ENCODE results near the gene ITGA5. TPM values are rescaled to one million over a fixed set of nuclear protein-coding genes. Genes with fewer than 3 reads are reported as not detected.

The ITGA5 gene
- 37.3 TPM for polyA plus RNA-seq (2013, experiment 1 of 2)
- 38.6 TPM for polyA plus RNA-seq (2013, experiment 2 of 2)

DNA sequence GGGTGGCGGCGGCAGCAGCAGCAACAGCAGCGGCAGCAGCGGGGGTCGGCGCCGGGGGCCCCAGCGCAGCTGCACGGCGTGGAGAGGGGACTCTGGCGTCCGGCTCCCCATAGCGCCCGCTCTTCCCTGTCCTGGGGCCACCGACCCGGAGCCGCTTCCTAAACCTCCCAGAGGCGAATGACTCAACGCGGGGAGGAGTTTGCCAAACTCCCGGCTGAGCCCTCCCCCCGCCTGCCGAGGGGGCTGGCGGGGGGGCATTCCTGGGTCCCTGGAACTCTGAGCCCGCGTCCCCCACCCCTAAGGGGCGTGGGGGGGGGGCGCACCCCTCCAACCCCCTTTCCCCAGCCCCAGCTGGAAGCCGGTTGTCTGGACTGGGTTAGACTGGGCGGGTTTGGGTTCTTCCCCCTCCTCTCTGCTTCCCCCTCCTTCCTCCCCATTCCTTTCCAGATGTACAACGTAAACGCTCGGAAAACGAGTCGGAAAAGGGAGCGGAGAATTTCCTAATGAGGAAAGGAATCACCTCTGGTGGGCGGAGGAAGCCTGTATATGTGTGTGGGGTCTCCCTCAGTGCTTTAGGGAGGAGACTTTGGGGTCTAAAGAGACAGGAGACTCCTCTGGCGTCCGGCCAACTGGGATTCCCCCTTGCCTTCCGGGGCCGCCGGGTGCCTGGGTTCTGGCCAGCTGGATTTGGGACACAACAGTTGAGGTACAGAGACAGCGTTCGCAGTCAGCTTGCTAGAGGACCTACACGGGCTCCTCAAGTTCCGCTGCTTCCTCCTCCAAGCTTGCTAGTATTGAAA is at the start of gene ITGA5:
Gene ITGA5, minus strand, starts transcription at position 179 of the 800 bp plus-strand sequence. Its CDS starts 68 bp downstream, at position 111.
- H3K14ac ChIP-seq (ENCODE audit: low read length) = peak within 1 kb of the TSS; percentile 25
- no CpG with 5 or more reads among the region's 46 CpGs for WGBS, 2 donors (ENCODE audit: extremely low coverage in 2 of 2, insufficient read length in 2 of 2, insufficient replicate concordance in 1 of 2)

DNA sequence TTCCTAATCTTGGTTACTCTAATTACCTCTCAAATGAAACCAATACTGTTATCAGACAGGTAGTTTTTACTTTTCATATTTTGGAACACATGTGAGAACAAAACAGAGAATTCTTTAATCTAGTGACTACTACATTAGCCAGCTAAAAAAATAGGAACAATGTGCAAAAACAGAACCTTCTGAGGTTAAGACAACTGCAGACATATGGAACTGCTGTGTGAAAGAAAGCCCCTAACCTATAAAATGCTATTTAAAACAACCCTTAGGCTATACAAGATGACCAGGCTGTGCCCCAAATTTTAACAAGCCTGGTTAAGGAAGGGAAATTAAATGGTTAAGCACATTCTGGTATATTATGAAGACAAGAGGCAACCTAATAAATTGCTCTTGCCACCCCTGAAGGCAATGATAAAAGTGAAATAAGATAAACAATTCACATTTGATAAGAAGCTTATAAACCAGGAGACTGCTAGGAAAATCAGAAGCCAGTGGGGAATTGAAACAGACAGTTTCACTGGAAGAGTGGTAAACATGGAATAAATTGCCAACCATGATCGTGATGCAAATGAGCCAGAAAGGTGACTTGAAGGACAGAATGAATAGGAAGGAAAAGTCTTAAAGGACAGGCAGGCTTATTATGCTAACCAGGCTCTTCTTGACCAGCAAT is 46.9 kb upstream of the ITGA5 start:
- Histone ChIP-seq H2AK5ac (ENCODE audit: low read depth, low read length) (no peak overlapping the region), H3K4me2 (ENCODE audit: insufficient read depth, low read length, poor library complexity, severe bottlenecking) (no peak overlapping the region), H4K91ac (ENCODE audit: low read depth, low read length, poor library complexity) (no peak overlapping the region), H3K79me1 (ENCODE audit: low read depth, low read length) (no peaks in the 10 kb centered on the region), H2BK12ac (ENCODE audit: low read length) (no peak overlapping the region), H3K9ac (ENCODE audit: low read depth, low read length, poor library complexity) (no peak overlapping the region), H3K27me3 (ENCODE audit: control insufficient read depth in 3 of 3, insufficient read depth in 3 of 3, low read depth in 1 of 3, low read length in 3 of 3) (peaks cover 0 to 35% (median 0%) of the 10 kb centered on the region in 3 experiments), H3K4me3 (ENCODE audit: low read length in 2 of 2) (no peak overlapping the region), H2BK120ac (ENCODE audit: low read depth, low read length) (no peak overlapping the region), H3K36me3 (replicated peaks in 1 of 2; ENCODE audit: control insufficient read depth in 2 of 2, insufficient read depth in 2 of 2, low read length in 2 of 2) (no peaks in the 10 kb centered on the region), H2BK5ac (ENCODE audit: low read length) (no peak overlapping the region), H3K4ac (ENCODE audit: low read length) (no peak overlapping the region), H3K23ac (ENCODE audit: low read depth, low read length, poor library complexity) (no peak overlapping the region), H2BK15ac (ENCODE audit: low read length) (no peak overlapping the region), H3K27ac (replicated peaks; ENCODE audit: low read length) (no peak overlapping the region), H2AFZ (ENCODE audit: low read length) (no peak overlapping the region), H3K9me3 (replicated peaks in 1 of 2; ENCODE audit: control insufficient read depth in 2 of 2, insufficient read depth in 1 of 2, low read depth in 1 of 2, low read length in 2 of 2) (no peaks in the 10 kb centered on the region), H3K14ac (ENCODE audit: low read length) (no peak overlapping the region), H3K4me1 (ENCODE audit: control insufficient read depth in 2 of 2, insufficient read depth in 1 of 2, low read depth in 1 of 2, low read length in 2 of 2) (no peaks in the 10 kb centered on the region), H3K18ac (ENCODE audit: low read length) (no peak overlapping the region), H4K8ac (ENCODE audit: low read depth, low read length) (no peak overlapping the region)
- no CpG with 5 or more reads among the region's 1 CpG for WGBS, 2 donors (ENCODE audit: extremely low coverage in 2 of 2, insufficient read length in 2 of 2, insufficient replicate concordance in 1 of 2)
- no peak for DNase-seq (ENCODE audit: low spot score)

More for the DNA sequence above, at the start of gene ITGA5:
- H2AK5ac ChIP-seq (ENCODE audit: low read depth, low read length) = peak within 1 kb of the TSS; percentile 7
- no peak within 1 kb of the TSS for H4K91ac ChIP-seq (ENCODE audit: low read depth, low read length, poor library complexity)
- H3K27ac ChIP-seq (replicated peaks; ENCODE audit: low read length) = peak within 1 kb of the TSS; percentile 40
- peaks cover 15 to 24% of the 10 kb centered on the region in 2 donors for H3K4me1 ChIP-seq (ENCODE audit: control insufficient read depth in 2 of 2, insufficient read depth in 1 of 2, low read depth in 1 of 2, low read length in 2 of 2)
- peak within 1 kb of the TSS; percentile 31 for H2BK15ac ChIP-seq (ENCODE audit: low read length)
- H3K23ac ChIP-seq (ENCODE audit: low read depth, low read length, poor library complexity) = peak within 1 kb of the TSS; percentile 90
- H2BK12ac ChIP-seq (ENCODE audit: low read length) = peak within 1 kb of the TSS; percentile 44
- H4K8ac ChIP-seq (ENCODE audit: low read depth, low read length) = no peak within 1 kb of the TSS
- H3K4ac ChIP-seq (ENCODE audit: low read length) = peak within 1 kb of the TSS; percentile 76
- H3K4me3 ChIP-seq (ENCODE audit: low read length in 2 of 2) = peak within 1 kb of the TSS; percentile 86 to 96
- H3K9me3 ChIP-seq (replicated peaks in 1 of 2; ENCODE audit: control insufficient read depth in 2 of 2, insufficient read depth in 1 of 2, low read depth in 1 of 2, low read length in 2 of 2) = no peaks in the 10 kb centered on the region
- H3K27me3 ChIP-seq (ENCODE audit: control insufficient read depth in 3 of 3, insufficient read depth in 3 of 3, low read depth in 1 of 3, low read length in 3 of 3) = peaks cover 0 to 27% (median 0%) of the 10 kb centered on the region in 3 experiments
- peak within 1 kb of the TSS; percentile 96 for H3K18ac ChIP-seq (ENCODE audit: low read length)
- H2BK120ac ChIP-seq (ENCODE audit: low read depth, low read length) = peak within 1 kb of the TSS; percentile 52
- peak within 1 kb of the TSS; percentile 86 for H3K9ac ChIP-seq (ENCODE audit: low read depth, low read length, poor library complexity)
- peak within 1 kb of the TSS; percentile 45 for H2BK5ac ChIP-seq (ENCODE audit: low read length)
- H3K4me2 ChIP-seq (ENCODE audit: insufficient read depth, low read length, poor library complexity, severe bottlenecking) = peak within 1 kb of the TSS; percentile 86
- H3K79me1 ChIP-seq (ENCODE audit: low read depth, low read length) = peaks cover 2% of the 10 kb centered on the region
- H2AFZ ChIP-seq (ENCODE audit: low read length) = peak within 1 kb of the TSS; percentile 98
- H3K36me3 ChIP-seq (replicated peaks in 1 of 2; ENCODE audit: control insufficient read depth in 2 of 2, insufficient read depth in 2 of 2, low read length in 2 of 2) = no peaks in the 10 kb centered on the region
- peak; percentile 48 for DNase-seq (ENCODE audit: low spot score)

DNA sequence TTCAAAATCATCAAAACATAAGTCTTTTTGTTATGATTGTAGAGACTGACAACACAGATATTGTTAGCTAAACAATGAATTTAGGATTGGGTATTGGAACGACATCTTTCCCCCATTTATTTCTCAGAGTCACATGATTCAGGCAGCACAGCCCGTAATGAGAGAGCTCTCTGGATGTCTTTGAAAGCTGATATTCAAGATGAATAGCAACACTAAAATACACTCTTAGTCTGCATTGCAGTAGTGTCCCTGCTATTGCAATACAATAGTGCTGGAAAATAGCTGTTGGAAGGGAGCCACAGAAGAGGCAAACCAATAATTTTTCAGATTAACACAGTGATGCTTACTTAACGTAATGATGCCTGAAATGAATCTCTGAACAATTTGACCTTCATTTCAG is 44.4 kb upstream of the ITGA5 start:
- H3K27me3 ChIP-seq (ENCODE audit: control insufficient read depth in 3 of 3, insufficient read depth in 3 of 3, low read depth in 1 of 3, low read length in 3 of 3) = peaks cover 0 to 35% (median 0%) of the 10 kb centered on the region in 3 experiments

DNA sequence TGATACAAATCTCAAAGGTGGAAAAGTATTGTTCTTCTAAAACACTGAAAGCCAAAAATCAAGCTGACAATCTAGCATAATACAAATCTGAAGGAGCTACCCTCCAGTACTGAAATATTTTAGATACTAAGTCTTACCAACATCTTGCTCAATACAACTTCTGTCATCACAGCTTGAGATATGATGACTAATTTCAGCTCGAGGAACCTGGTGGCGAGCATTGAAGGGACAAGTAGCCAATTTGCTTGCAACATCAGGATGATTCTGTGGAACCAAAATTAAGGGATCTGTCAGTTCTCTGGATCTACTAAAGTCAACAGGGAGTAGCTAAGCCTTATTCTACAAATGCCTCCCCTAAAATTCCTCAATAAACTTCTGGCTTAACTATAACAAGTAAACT is 44.0 kb upstream of the ITGA5 start:
- no peaks in the 10 kb centered on the region for H3K79me1 ChIP-seq (ENCODE audit: low read depth, low read length)
- H3K9ac ChIP-seq (ENCODE audit: low read depth, low read length, poor library complexity) = no peak overlapping the region
- no peak overlapping the region for H3K4me2 ChIP-seq (ENCODE audit: insufficient read depth, low read length, poor library complexity, severe bottlenecking)
- no peak overlapping the region for H2BK5ac ChIP-seq (ENCODE audit: low read length)
- no peaks in the 10 kb centered on the region for H3K9me3 ChIP-seq (replicated peaks in 1 of 2; ENCODE audit: control insufficient read depth in 2 of 2, insufficient read depth in 1 of 2, low read depth in 1 of 2, low read length in 2 of 2)
- no CpG with 5 or more reads among the region's 2 CpGs for WGBS, 2 donors (ENCODE audit: extremely low coverage in 2 of 2, insufficient read length in 2 of 2, insufficient replicate concordance in 1 of 2)
- no peak overlapping the region for H2BK120ac ChIP-seq (ENCODE audit: low read depth, low read length)
- H2BK12ac ChIP-seq (ENCODE audit: low read length) = no peak overlapping the region
- no peak overlapping the region for H3K4ac ChIP-seq (ENCODE audit: low read length)
- no peak overlapping the region for H2BK15ac ChIP-seq (ENCODE audit: low read length)
- DNase-seq (ENCODE audit: low spot score) = no peak
- no peak overlapping the region for H3K27ac ChIP-seq (replicated peaks; ENCODE audit: low read length)
- H3K18ac ChIP-seq (ENCODE audit: low read length) = no peak overlapping the region
- H3K23ac ChIP-seq (ENCODE audit: low read depth, low read length, poor library complexity) = no peak overlapping the region
- peaks cover 0 to 35% (median 0%) of the 10 kb centered on the region in 3 experiments for H3K27me3 ChIP-seq (ENCODE audit: control insufficient read depth in 3 of 3, insufficient read depth in 3 of 3, low read depth in 1 of 3, low read length in 3 of 3)
- no peak overlapping the region for H4K8ac ChIP-seq (ENCODE audit: low read depth, low read length)
- H3K36me3 ChIP-seq (replicated peaks in 1 of 2; ENCODE audit: control insufficient read depth in 2 of 2, insufficient read depth in 2 of 2, low read length in 2 of 2) = no peaks in the 10 kb centered on the region
- H2AFZ ChIP-seq (ENCODE audit: low read length) = no peak overlapping the region
- no peaks in the 10 kb centered on the region for H3K4me1 ChIP-seq (ENCODE audit: control insufficient read depth in 2 of 2, insufficient read depth in 1 of 2, low read depth in 1 of 2, low read length in 2 of 2)
- H2AK5ac ChIP-seq (ENCODE audit: low read depth, low read length) = no peak overlapping the region
- no peak overlapping the region for H3K4me3 ChIP-seq (ENCODE audit: low read length in 2 of 2)
- H3K14ac ChIP-seq (ENCODE audit: low read length) = no peak overlapping the region
- no peak overlapping the region for H4K91ac ChIP-seq (ENCODE audit: low read depth, low read length, poor library complexity)

More for the DNA sequence above, 44.4 kb upstream of the ITGA5 start:
- H4K8ac ChIP-seq (ENCODE audit: low read depth, low read length) = no peak overlapping the region
- no peak overlapping the region for H3K23ac ChIP-seq (ENCODE audit: low read depth, low read length, poor library complexity)
- no peak overlapping the region for H4K91ac ChIP-seq (ENCODE audit: low read depth, low read length, poor library complexity)
- H2BK12ac ChIP-seq (ENCODE audit: low read length) = no peak overlapping the region
- H3K4ac ChIP-seq (ENCODE audit: low read length) = no peak overlapping the region
- H2BK5ac ChIP-seq (ENCODE audit: low read length) = no peak overlapping the region
- no peak overlapping the region for H2BK15ac ChIP-seq (ENCODE audit: low read length)
- H3K14ac ChIP-seq (ENCODE audit: low read length) = no peak overlapping the region
- H2AFZ ChIP-seq (ENCODE audit: low read length) = no peak overlapping the region
- H3K27ac ChIP-seq (replicated peaks; ENCODE audit: low read length) = no peak overlapping the region
- no peaks in the 10 kb centered on the region for H3K36me3 ChIP-seq (replicated peaks in 1 of 2; ENCODE audit: control insufficient read depth in 2 of 2, insufficient read depth in 2 of 2, low read length in 2 of 2)
- H3K9me3 ChIP-seq (replicated peaks in 1 of 2; ENCODE audit: control insufficient read depth in 2 of 2, insufficient read depth in 1 of 2, low read depth in 1 of 2, low read length in 2 of 2) = no peaks in the 10 kb centered on the region
- H3K4me3 ChIP-seq (ENCODE audit: low read length in 2 of 2) = no peak overlapping the region
- WGBS, 2 donors (ENCODE audit: extremely low coverage in 2 of 2, insufficient read length in 2 of 2, insufficient replicate concordance in 1 of 2) = no CpG with 5 or more reads among the region's 3 CpGs
- H3K4me2 ChIP-seq (ENCODE audit: insufficient read depth, low read length, poor library complexity, severe bottlenecking) = no peak overlapping the region
- no peak overlapping the region for H2BK120ac ChIP-seq (ENCODE audit: low read depth, low read length)
- H2AK5ac ChIP-seq (ENCODE audit: low read depth, low read length) = no peak overlapping the region
- H3K18ac ChIP-seq (ENCODE audit: low read length) = no peak overlapping the region
- no peak for DNase-seq (ENCODE audit: low spot score)
- H3K4me1 ChIP-seq (ENCODE audit: control insufficient read depth in 2 of 2, insufficient read depth in 1 of 2, low read depth in 1 of 2, low read length in 2 of 2) = no peaks in the 10 kb centered on the region
- no peak overlapping the region for H3K9ac ChIP-seq (ENCODE audit: low read depth, low read length, poor library complexity)
- H3K79me1 ChIP-seq (ENCODE audit: low read depth, low read length) = no peaks in the 10 kb centered on the region

Data from neuronal stem cell (in vitro differentiated cells).